HCT116 (cell line): Measurements from ENCODE around the gene TMEM80. TPM values are rescaled to one million over a fixed set of nuclear protein-coding genes. Genes with fewer than 3 reads are reported as not detected.

Experiments used
- ATAC-seq: fragments of 200-7000 bp; cut with Tn5 transposase; 2 replicates; pipeline ENCODE4 v1.9.1; 2020; ENCODE audit warnings: mild to moderate bottlenecking, moderate library complexity
- BruUV-seq: library from RNA; stranded (reverse); fragments of 400-500 nt; replicated peaks from 2 replicates; lab custom pipeline; 2021; lab: Mats Ljungman, UMichigan
- CTCF ChIA-PET: fragments of 300-600 bp; sonication (Branson Sonifier 250); formaldehyde crosslinking; loops from one replicate; lab custom pipeline; 2021; ENCODE audit warnings: antibody characterized with exemption; lab: Charles Lee
- POLR2A ChIA-PET: fragments of 300-600, 350-600 bp; sonication (Branson Sonifier 250); formaldehyde crosslinking; loops from one replicate; lab custom pipeline; 2021; ENCODE audit warnings: antibody characterized with exemption; lab: Charles Lee
- RAD21 ChIA-PET, 2 experiments: fragments of 300-600 bp; sonication (Branson Sonifier 250); formaldehyde crosslinking; loops; one replicate each; lab custom pipeline; 2023; ENCODE audit warnings: low total read pairs in 2 of 2; ENCODE audit not compliant: uncharacterized antibody in 2 of 2, unreplicated experiment in 2 of 2, low non-redundant PET in 1 of 2; lab: Charles Lee
- DNase-seq: peaks from one replicate; pipeline ENCODE4 v3.0.0-alpha.2; 2010; ENCODE audit warnings: low read depth, low spot score
- H2AFZ ChIP-seq: fragments of 200-600 bp; shearing (Covaris generic), sonication (generic); 2 replicates; pipeline ENCODE4 v1.6.1; 2017; ENCODE audit warnings: low read depth, mixed run types, mixed read lengths, antibody characterized with exemption, low read length; ENCODE audit not compliant: poor library complexity, severe bottlenecking
- H3K27ac ChIP-seq: 2 replicates; pipeline ENCODE4 v1.5.1; 2012; ENCODE audit warnings: low read depth, low read length
- H3K27me3 ChIP-seq: fragments of 200-600 bp; sonication (generic); 2 replicates; pipeline ENCODE4 v1.6.1; 2016; ENCODE audit warnings: mixed run types, low read length, mixed read lengths; ENCODE audit not compliant: insufficient read depth
- H3K36me3 ChIP-seq, 2 experiments: fragments of 200-500 bp in 1 of 2; fragments of 200-600 bp in 1 of 2; sonication (Bioruptor generic) in 1 of 2; sonication (generic) in 1 of 2; 2 replicates each; pipeline versions ENCODE4 v1.5.1 to v1.6.1; 2014 to 2016; ENCODE audit warnings: low read length in 2 of 2, inconsistent platforms in 1 of 2, mixed read lengths in 1 of 2, mixed run types in 1 of 2; ENCODE audit not compliant: insufficient read depth in 2 of 2, control insufficient read depth in 1 of 2
- H3K4me1 ChIP-seq, 2 experiments: fragments of 200-600 bp in 1 of 2; sonication (generic) in 1 of 2; 2 replicates each; pipeline versions ENCODE4 v1.5.1 to v1.6.1; 2012 to 2017; ENCODE audit warnings: low read length in 2 of 2, inconsistent platforms in 1 of 2, mild to moderate bottlenecking in 1 of 2, mixed read lengths in 1 of 2, mixed run types in 1 of 2, moderate library complexity in 1 of 2; ENCODE audit not compliant: insufficient read depth in 2 of 2, control insufficient read depth in 1 of 2
- H3K4me2 ChIP-seq: fragments of 200-600 bp; sonication (generic); 2 replicates; pipeline ENCODE4 v1.6.1; 2017; ENCODE audit warnings: mixed run types, low read length, mixed read lengths
- H3K4me3 ChIP-seq, 2 experiments: fragments of 200-600 bp in 1 of 2; sonication (generic) in 1 of 2; replicated peaks in 1 of 2; 2 replicates each; pipeline ENCODE4 v1.5.1; 2011 to 2016; ENCODE audit warnings: low read length in 2 of 2, control low read depth in 1 of 2, low read depth in 1 of 2, mild to moderate bottlenecking in 1 of 2, mixed read lengths in 1 of 2, mixed run types in 1 of 2
- H3K79me2 ChIP-seq: fragments of 200-600 bp; sonication (generic); 2 replicates; pipeline ENCODE4 v1.6.1; 2017; ENCODE audit warnings: mild to moderate bottlenecking, mixed run types, low read length, moderate library complexity, mixed read lengths; ENCODE audit not compliant: insufficient read depth
- H3K9ac ChIP-seq: fragments of 200-600 bp; sonication (generic); 2 replicates; pipeline ENCODE4 v1.6.1; 2016; ENCODE audit warnings: low read length, mixed read lengths
- H3K9me2 ChIP-seq: fragments of 200-600 bp; sonication (generic), shearing (Covaris generic); 2 replicates; pipeline ENCODE4 v1.6.1; 2017; ENCODE audit warnings: mixed run types, mild to moderate bottlenecking, moderate library complexity; ENCODE audit not compliant: insufficient read depth
- H3K9me3 ChIP-seq, 2 experiments: fragments of 200-500 bp in 1 of 2; fragments of 200-600 bp in 1 of 2; sonication (Bioruptor generic) in 1 of 2; sonication (generic) in 1 of 2; 2 replicates each; pipeline ENCODE4 v1.6.1; 2014 to 2017; ENCODE audit warnings: low read length in 2 of 2, mixed read lengths in 2 of 2, inconsistent platforms in 1 of 2, low read depth in 1 of 2, mild to moderate bottlenecking in 1 of 2, mixed run types in 1 of 2, moderate library complexity in 1 of 2; ENCODE audit not compliant: control insufficient read depth in 1 of 2, insufficient read depth in 1 of 2
- H4K20me1 ChIP-seq: fragments of 200-600 bp; sonication (generic), shearing (Covaris generic); 2 replicates; pipeline ENCODE4 v1.6.1; 2017; ENCODE audit warnings: mixed run types, mild to moderate bottlenecking, moderate library complexity; ENCODE audit not compliant: insufficient read depth
- CBX3 ChIP-seq: IDR thresholded peaks from 2 replicates; pipeline ENCODE4 v1.6.1; 2012; ENCODE audit warnings: low read depth
- CEBPB ChIP-seq: IDR thresholded peaks from 2 replicates; pipeline ENCODE4 v1.6.1; 2012; ENCODE audit warnings: low read depth
- ELF1 ChIP-seq: IDR thresholded peaks from 2 replicates; pipeline ENCODE4 v1.6.1; 2012; ENCODE audit warnings: low read depth, borderline replicate concordance
- EZH2phosphoT487 ChIP-seq: fragments of 200-600 bp; IDR thresholded peaks from 2 replicates; pipeline ENCODE4 v1.6.1; 2018; ENCODE audit warnings: antibody characterized with exemption, borderline replicate concordance
- FOSL1 ChIP-seq: IDR thresholded peaks from 2 replicates; pipeline ENCODE4 v1.6.1; 2012; ENCODE audit warnings: low read depth
- POLR2A ChIP-seq: IDR thresholded peaks from 2 replicates; pipeline ENCODE4 v1.7.0; 2011; ENCODE audit warnings: borderline replicate concordance; ENCODE audit not compliant: insufficient read depth, insufficient read length; ENCODE audit errors: extremely low read depth
- POLR2AphosphoS5 ChIP-seq: IDR thresholded peaks from 2 replicates; pipeline ENCODE4 v1.6.1; 2011; ENCODE audit warnings: mild to moderate bottlenecking, low read depth, low read length, moderate library complexity
- SIN3A ChIP-seq: IDR thresholded peaks from 2 replicates; pipeline ENCODE4 v1.6.1; 2012; ENCODE audit warnings: low read depth
- SRF ChIP-seq: IDR thresholded peaks from 2 replicates; pipeline ENCODE4 v1.6.1; 2012; ENCODE audit warnings: low read depth
- TCF7L2 ChIP-seq: IDR thresholded peaks from 2 replicates; pipeline ENCODE4 v1.7.0; 2011; ENCODE audit warnings: borderline replicate concordance, inconsistent platforms; ENCODE audit not compliant: insufficient read depth, insufficient read length; ENCODE audit errors: extremely low read depth
- intact Hi-C: fragments of 100-400 bp; cut with micrococcal nuclease; formaldehyde crosslinking; loops from 2 replicates; pipeline ENCODE4 v1.10.0; 2022
- total RNA-seq: library from RNA; stranded (reverse); gene quantifications from one replicate; pipeline ENCODE4 v1.2.1, GENCODE V29; 2021; ENCODE audit not compliant: unreplicated experiment
- TF ChIP-seq, protein P1 (sequence below): IDR thresholded peaks from 2 replicates; pipeline ENCODE4 v1.6.1; 2011; ENCODE audit warnings: mild to moderate bottlenecking, low read length, moderate library complexity; ENCODE audit not compliant: insufficient replicate concordance; ENCODE audit errors: extremely low read depth

The TMEM80 gene
- total RNA-seq, 1 experiment from 2014 or later = 18.4 TPM

DNA sequence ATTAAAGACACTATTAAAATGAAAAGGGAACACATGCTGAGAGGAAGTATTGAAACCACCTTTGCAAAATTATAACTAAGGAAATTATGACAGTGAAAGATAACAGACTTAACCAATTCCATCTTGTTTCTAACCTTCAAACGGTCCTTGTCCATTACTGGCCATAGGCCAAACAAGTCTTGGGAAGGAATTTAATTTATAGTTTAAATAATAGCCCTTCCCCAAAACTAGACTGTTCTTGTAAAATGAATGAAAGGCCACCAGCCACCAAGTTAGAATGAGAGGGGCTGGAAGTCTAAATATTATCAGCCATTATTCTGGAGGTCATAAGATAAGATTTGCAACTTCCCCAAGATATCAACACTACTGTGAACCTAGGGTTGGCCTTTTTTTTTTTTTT lies 49.8 kb downstream of the TMEM80 start:
- RAD21 ChIA-PET = no interaction called here
- Histone ChIP-seq H3K4me2 (no peak overlapping the region), H3K4me3 (no peak overlapping the region), H3K9me3 (no peaks in the 10 kb centered on the region), H3K9me2 (no peaks in the 10 kb centered on the region), H2AFZ (no peak overlapping the region), H4K20me1 (no peaks in the 10 kb centered on the region), H3K36me3 (no peaks in the 10 kb centered on the region), H3K27ac (no peak overlapping the region), H3K4me1 (peaks cover 26 to 62% of the 10 kb centered on the region in 2 experiments), H3K27me3 (no peaks in the 10 kb centered on the region), H3K79me2 (peaks cover 32% of the 10 kb centered on the region), H3K9ac (no peak overlapping the region)
- no peak for ATAC-seq
- CTCF ChIA-PET = no interaction called here
- BruUV-seq = no TSS peak
- TF ChIP-seq EZH2phosphoT487 (no peak), CBX3 (no peak), POLR2A (no peak)
- TF ChIP-seq, protein P1, sequence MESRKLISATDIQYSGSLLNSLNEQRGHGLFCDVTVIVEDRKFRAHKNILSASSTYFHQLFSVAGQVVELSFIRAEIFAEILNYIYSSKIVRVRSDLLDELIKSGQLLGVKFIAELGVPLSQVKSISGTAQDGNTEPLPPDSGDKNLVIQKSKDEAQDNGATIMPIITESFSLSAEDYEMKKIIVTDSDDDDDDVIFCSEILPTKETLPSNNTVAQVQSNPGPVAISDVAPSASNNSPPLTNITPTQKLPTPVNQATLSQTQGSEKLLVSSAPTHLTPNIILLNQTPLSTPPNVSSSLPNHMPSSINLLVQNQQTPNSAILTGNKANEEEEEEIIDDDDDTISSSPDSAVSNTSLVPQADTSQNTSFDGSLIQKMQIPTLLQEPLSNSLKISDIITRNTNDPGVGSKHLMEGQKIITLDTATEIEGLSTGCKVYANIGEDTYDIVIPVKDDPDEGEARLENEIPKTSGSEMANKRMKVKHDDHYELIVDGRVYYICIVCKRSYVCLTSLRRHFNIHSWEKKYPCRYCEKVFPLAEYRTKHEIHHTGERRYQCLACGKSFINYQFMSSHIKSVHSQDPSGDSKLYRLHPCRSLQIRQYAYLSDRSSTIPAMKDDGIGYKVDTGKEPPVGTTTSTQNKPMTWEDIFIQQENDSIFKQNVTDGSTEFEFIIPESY = no peak
- POLR2A ChIA-PET = no interaction called here
- intact Hi-C loops = no loop called here
- DNase-seq = no peak

DNA sequence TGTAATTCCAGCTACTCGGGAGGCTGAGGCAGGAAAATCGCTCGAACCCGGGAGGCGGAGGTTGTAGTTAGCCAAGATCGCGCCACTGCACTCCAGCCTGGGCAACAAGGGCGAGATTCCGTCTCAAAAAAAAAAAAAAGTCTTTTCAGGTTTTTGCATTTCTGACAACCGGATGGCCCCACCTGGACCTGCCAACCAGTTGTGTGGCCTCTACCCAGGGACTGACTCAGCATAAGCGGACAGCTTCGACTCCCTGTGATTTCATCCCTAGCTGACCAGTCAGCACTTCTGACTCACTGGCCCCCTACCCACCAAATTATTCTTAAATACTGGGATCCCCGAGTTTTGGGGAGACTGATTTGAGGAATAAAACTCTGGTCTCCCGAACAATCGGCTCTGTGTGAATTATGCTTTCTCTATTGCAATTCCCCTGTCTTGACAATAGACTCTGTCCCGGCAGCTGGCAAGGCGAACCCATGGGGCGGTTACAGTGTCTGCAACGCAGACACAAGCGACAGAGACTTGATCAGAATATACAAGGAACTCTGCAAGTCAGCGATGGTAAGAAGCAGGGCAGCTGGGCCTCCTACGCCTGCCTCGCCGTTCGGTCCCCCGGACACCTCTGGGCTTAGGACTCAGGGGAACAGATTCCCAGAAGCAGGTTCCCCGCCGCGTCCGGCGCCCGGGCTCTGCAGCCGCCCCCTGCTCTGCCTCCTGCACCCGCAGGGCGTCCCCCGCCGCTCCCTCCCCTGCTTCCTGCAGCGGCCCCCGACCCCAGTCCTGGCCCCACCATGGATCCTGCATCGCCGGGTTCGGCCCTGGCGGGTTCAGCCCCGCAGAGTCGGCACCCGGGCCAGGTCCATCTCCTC lies 50.9 kb downstream of the TMEM80 start:
- intact Hi-C loops = no loop called here
- Histone ChIP-seq H3K9me2 (no peaks in the 10 kb centered on the region), H3K4me2 (peak overlapping the region; percentile 90), H2AFZ (no peak overlapping the region), H3K79me2 (peaks cover 43% of the 10 kb centered on the region), H3K4me1 (peaks cover 26 to 62% of the 10 kb centered on the region in 2 experiments), H3K36me3 (no peaks in the 10 kb centered on the region), H4K20me1 (no peaks in the 10 kb centered on the region), H3K27ac (peak overlapping the region; percentile 91; the same call in 1 of the 2 replicates), H3K9me3 (no peaks in the 10 kb centered on the region), H3K9ac (peak overlapping the region; percentile 94), H3K4me3 (peak overlapping the region; percentile 51 to 91), H3K27me3 (no peaks in the 10 kb centered on the region)
- BruUV-seq = no TSS peak
- ChIA-PET RAD21 (interaction anchor here in 1 of 2 experiments (0.6 kb wide), 1 partner anchor 18 kb away, joined by 5 read pairs; no protein-coding TSS in a partner anchor), POLR2A (interaction anchor here (0.5 kb wide), 1 partner anchor 9 kb away, joined by 3 read pairs; no protein-coding TSS in a partner anchor), CTCF (interaction anchor here (1.0 to 2.7 kb wide), 3 partner anchors 16 to 42 kb away, joined by 3 to 10 read pairs (median 6); no protein-coding TSS in a partner anchor)
- no peak for DNase-seq
- ATAC-seq = peak; percentile 41
- no peak for TF ChIP-seq CEBPB
- no peak for TF ChIP-seq POLR2AphosphoS5
- TF ChIP-seq SIN3A = no peak
- no peak for TF ChIP-seq ELF1
- TF ChIP-seq, protein P1 = no peak
- no peak for TF ChIP-seq SRF
- no peak for TF ChIP-seq TCF7L2
- no peak for TF ChIP-seq FOSL1
